H9 (cell line): ENCODE measurements around the gene ITM2B. TPM values are rescaled to one million over a fixed set of nuclear protein-coding genes. Genes with fewer than 3 reads are reported as not detected.

Source experiments
- DNase-seq: peaks from one replicate; pipeline ENCODE4 v3.0.0-alpha.2; 2017
- H2AFZ ChIP-seq: one replicate; pipeline ENCODE4 v1.6.1; 2013; ENCODE audit warnings: mild to moderate bottlenecking, low read length, control low read depth, moderate library complexity
- H2AK5ac ChIP-seq: 2 replicates; pipeline ENCODE4 v1.6.1; 2013; ENCODE audit warnings: low read length, control low read depth, mixed read lengths; ENCODE audit not compliant: insufficient read length
- H2BK120ac ChIP-seq: one replicate; pipeline ENCODE4 v1.6.1; 2013; ENCODE audit warnings: low read depth, mild to moderate bottlenecking, low read length, control low read depth, inconsistent platforms; ENCODE audit not compliant: poor library complexity, severe bottlenecking
- H2BK12ac ChIP-seq: 2 replicates; pipeline ENCODE4 v1.6.1; 2013; ENCODE audit warnings: low read length, control low read depth, mixed read lengths, low read depth; ENCODE audit not compliant: insufficient read length
- H2BK15ac ChIP-seq: 2 replicates; pipeline ENCODE4 v1.6.1; 2013; ENCODE audit warnings: low read depth, low read length, control low read depth
- H2BK20ac ChIP-seq: one replicate; pipeline ENCODE4 v1.6.1; 2013; ENCODE audit warnings: low read depth, mild to moderate bottlenecking, low read length, control low read depth, inconsistent platforms; ENCODE audit not compliant: poor library complexity, severe bottlenecking
- H2BK5ac ChIP-seq: 2 replicates; pipeline ENCODE4 v1.6.1; 2013; ENCODE audit warnings: low read length, control low read depth, mixed read lengths; ENCODE audit not compliant: insufficient read length
- H3K14ac ChIP-seq: 2 replicates; pipeline ENCODE4 v1.6.1; 2013; ENCODE audit warnings: low read length, control low read depth; ENCODE audit not compliant: insufficient read depth
- H3K18ac ChIP-seq: 2 replicates; pipeline ENCODE4 v1.6.1; 2013; ENCODE audit warnings: low read depth, mild to moderate bottlenecking, mixed read lengths, low read length, control low read depth; ENCODE audit not compliant: insufficient read length
- H3K23ac ChIP-seq: 2 replicates; pipeline ENCODE4 v1.6.1; 2013; ENCODE audit warnings: low read length, control low read depth, mixed read lengths, low read depth; ENCODE audit not compliant: insufficient read length
- H3K23me2 ChIP-seq: 2 replicates; pipeline ENCODE4 v1.6.1; 2013; ENCODE audit warnings: low read depth, mild to moderate bottlenecking, mixed read lengths, low read length, control low read depth; ENCODE audit not compliant: insufficient read length, poor library complexity, severe bottlenecking
- H3K27ac ChIP-seq: 2 replicates; pipeline ENCODE4 v1.5.1; 2013; ENCODE audit warnings: low read length, control low read depth, mixed read lengths, low read depth; ENCODE audit not compliant: insufficient read length
- H3K27me3 ChIP-seq: 2 replicates; pipeline ENCODE4 v1.6.1; 2013; ENCODE audit warnings: low read length, control low read depth, inconsistent platforms; ENCODE audit not compliant: insufficient read depth
- H3K4ac ChIP-seq: 2 replicates; pipeline ENCODE4 v1.6.1; 2013; ENCODE audit warnings: low read depth, mild to moderate bottlenecking, control low read depth, inconsistent platforms, low read length, moderate library complexity
- H3K4me1 ChIP-seq: 2 replicates; pipeline ENCODE4 v1.6.1; 2013; ENCODE audit warnings: low read length, control low read depth, inconsistent platforms; ENCODE audit not compliant: insufficient read depth
- H3K4me2 ChIP-seq: 2 replicates; pipeline ENCODE4 v1.6.1; 2013; ENCODE audit warnings: low read length, control low read depth, mixed read lengths; ENCODE audit not compliant: insufficient read length, insufficient read depth
- H3K56ac ChIP-seq: 2 replicates; pipeline ENCODE4 v1.6.1; 2013; ENCODE audit warnings: low read depth, mild to moderate bottlenecking, mixed read lengths, low read length, control low read depth; ENCODE audit not compliant: insufficient read length
- H3K79me1 ChIP-seq: 2 replicates; pipeline ENCODE4 v1.6.1; 2013; ENCODE audit warnings: low read depth, mild to moderate bottlenecking, moderate library complexity, low read length, control low read depth, inconsistent platforms; ENCODE audit not compliant: insufficient read depth, poor library complexity, severe bottlenecking
- H3K79me2 ChIP-seq: 2 replicates; pipeline ENCODE4 v1.6.1; 2013; ENCODE audit warnings: low read length, control low read depth, inconsistent platforms; ENCODE audit not compliant: insufficient read depth
- H3K9ac ChIP-seq: 2 replicates; pipeline ENCODE4 v1.6.1; 2013; ENCODE audit warnings: low read length, control low read depth, mixed read lengths; ENCODE audit not compliant: insufficient read length; ENCODE audit errors: extremely low read depth
- H3K9me3 ChIP-seq: one replicate; pipeline ENCODE4 v1.6.1; 2013; ENCODE audit warnings: low read depth, low read length, inconsistent platforms; ENCODE audit not compliant: control insufficient read depth
- H3T11ph ChIP-seq: one replicate; pipeline ENCODE4 v1.6.1; 2013; ENCODE audit warnings: mild to moderate bottlenecking, low read length, control low read depth, inconsistent platforms
- H4K20me1 ChIP-seq: one replicate; pipeline ENCODE4 v1.6.1; 2013; ENCODE audit not compliant: control insufficient read depth, insufficient read length, insufficient read depth
- H4K5ac ChIP-seq: 2 replicates; pipeline ENCODE4 v1.6.1; 2013; ENCODE audit warnings: low read depth, mild to moderate bottlenecking, mixed read lengths, low read length, control low read depth; ENCODE audit not compliant: insufficient read length
- H4K8ac ChIP-seq: replicated peaks from 2 replicates; pipeline ENCODE4 v1.6.1; 2013; ENCODE audit warnings: low read length, control low read depth, mixed read lengths, low read depth; ENCODE audit not compliant: insufficient read length
- H4K91ac ChIP-seq: 2 replicates; pipeline ENCODE4 v1.6.1; 2013; ENCODE audit warnings: low read depth, mild to moderate bottlenecking, moderate library complexity, mixed read lengths, low read length, control low read depth; ENCODE audit not compliant: insufficient read length
- H3K27ac Mint-ChIP-seq, 3 experiments: 2 replicates in 2 of 3; 3 replicates in 1 of 3; pipeline ENCODE4 v1.8.0; 2020 to 2021; ENCODE audit warnings: mixed read lengths in 3 of 3, mild to moderate bottlenecking in 1 of 3, moderate library complexity in 1 of 3
- H3K27me3 Mint-ChIP-seq: 2 replicates; pipeline ENCODE4 v1.8.0; 2021; ENCODE audit warnings: low read depth, mild to moderate bottlenecking, moderate library complexity, mixed read lengths
- H3K36me3 Mint-ChIP-seq, 3 experiments: 2 replicates in 2 of 3; 3 replicates in 1 of 3; pipeline ENCODE4 v1.8.0; 2020 to 2021; ENCODE audit warnings: low read depth in 3 of 3, mixed read lengths in 3 of 3; ENCODE audit not compliant: insufficient read depth in 1 of 3
- H3K4me1 Mint-ChIP-seq, 2 experiments: 2 replicates each; pipeline ENCODE4 v1.8.0; 2020; ENCODE audit warnings: mixed read lengths in 2 of 2
- H3K4me3 Mint-ChIP-seq, 2 experiments: 2 replicates in 1 of 2; 3 replicates in 1 of 2; pipeline ENCODE4 v1.8.0; 2020 to 2021; ENCODE audit warnings: mild to moderate bottlenecking in 2 of 2, mixed read lengths in 2 of 2, moderate library complexity in 1 of 2
- H3K9me3 Mint-ChIP-seq, 2 experiments: 2 replicates in 1 of 2; 3 replicates in 1 of 2; pipeline ENCODE4 v1.8.0; 2020; ENCODE audit warnings: mild to moderate bottlenecking in 2 of 2, mixed read lengths in 2 of 2, moderate library complexity in 1 of 2
- CTCF ChIP-seq: fragments of 200-600 bp; sonication (generic); conservative IDR thresholded peaks from 3 replicates; pipeline ENCODE4 v1.8.0; 2021; ENCODE audit warnings: antibody characterized with exemption, mild to moderate bottlenecking
- WGBS: extraction: QIAGEN DNeasy Blood & Tissue Kit; methylation state at CpG from one replicate; pipeline ENCODE4 v1.1.7; 2013; ENCODE audit warnings: missing lambda C conversion rate, low lambda C conversion rate, mixed read lengths; ENCODE audit not compliant: insufficient read length; ENCODE audit errors: extremely low coverage; 5-methylcytosine and 5-hydroxymethylcytosine counted together
- total RNA-seq: library from RNA; stranded (reverse); gene quantifications from 2 replicates; pipeline ENCODE4 v1.2.1, GENCODE V29; 2021

The ITM2B gene
- total RNA-seq, 1 experiment from 2014 or later: 175 TPM

GRCh38 chr13:48189171-48189570, 43.8 kb upstream of the ITM2B start:
- Histone ChIP-seq H3K79me1 (no peaks in the 10 kb centered on the region), H3K4me1 (no peaks in the 10 kb centered on the region; the same call in 1 of the 2 replicates), H3T11ph (no peak overlapping the region), H3K18ac (no peak overlapping the region), H3K27ac (no peak overlapping the region), H3K14ac (no peak overlapping the region), H2BK5ac (no peak overlapping the region), H4K5ac (no peak overlapping the region), H2AK5ac (no peak overlapping the region), H4K91ac (no peak overlapping the region), H2BK12ac (no peak overlapping the region), H4K20me1 (no peaks in the 10 kb centered on the region), H3K9ac (no peak overlapping the region), H3K9me3 (no peaks in the 10 kb centered on the region), H3K23ac (no peak overlapping the region), H2BK20ac (no peak overlapping the region), H2BK120ac (no peak overlapping the region), H3K23me2 (no peaks in the 10 kb centered on the region), H3K27me3 (no peaks in the 10 kb centered on the region), H2BK15ac (no peak overlapping the region), H2AFZ (no peak overlapping the region), H3K4me2 (no peak overlapping the region), H3K4ac (no peak overlapping the region), H3K56ac (no peak overlapping the region), H3K79me2 (no peaks in the 10 kb centered on the region), H4K8ac (no peak overlapping the region)
- Mint-ChIP-seq H3K27ac (no peak overlapping the region), H3K4me1 (peaks cover 6 to 17% of the 10 kb centered on the region in 2 experiments), H3K4me3 (no peak overlapping the region), H3K9me3 (no peaks in the 10 kb centered on the region), H3K36me3 (no peaks in the 10 kb centered on the region), H3K27me3 (no peaks in the 10 kb centered on the region)
- TF ChIP-seq CTCF: no peak
- WGBS: no CpG with 5 or more reads among the region's 1 CpG
- DNase-seq: no peak
